ENCODE data around the gene RBFOX2. TPM values are rescaled to one million over a fixed set of nuclear protein-coding genes. Genes with fewer than 3 reads are reported as not detected.

Gene RBFOX2
- total and polyA plus RNA-seq, 2 of the 13 experiments (the other 11 are each of a cell fraction or from before 2014, with no cell fraction given) = 37.3 to 40.4 TPM

DNA sequence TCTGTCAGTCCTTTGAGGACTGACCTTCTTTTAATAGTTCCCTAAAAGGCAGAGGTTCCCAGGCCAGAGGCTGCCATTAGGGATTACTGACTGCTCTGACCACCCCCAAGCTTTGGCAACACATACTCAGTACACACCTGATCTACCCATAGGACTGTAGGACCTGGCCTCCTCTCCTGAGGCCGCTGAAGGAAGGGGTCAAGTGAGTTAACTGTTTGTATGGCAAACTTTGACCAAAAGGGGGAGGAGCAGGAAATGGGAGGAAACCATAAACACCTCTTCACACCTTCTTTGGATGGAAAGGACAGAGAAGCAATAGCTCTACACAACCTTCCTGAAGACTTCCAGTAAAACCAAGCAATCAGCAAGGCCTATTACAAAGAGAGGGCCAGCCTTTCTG, 207.0 kb downstream of the RBFOX2 start (continued):
- TF ChIP-seq, protein P1, sequence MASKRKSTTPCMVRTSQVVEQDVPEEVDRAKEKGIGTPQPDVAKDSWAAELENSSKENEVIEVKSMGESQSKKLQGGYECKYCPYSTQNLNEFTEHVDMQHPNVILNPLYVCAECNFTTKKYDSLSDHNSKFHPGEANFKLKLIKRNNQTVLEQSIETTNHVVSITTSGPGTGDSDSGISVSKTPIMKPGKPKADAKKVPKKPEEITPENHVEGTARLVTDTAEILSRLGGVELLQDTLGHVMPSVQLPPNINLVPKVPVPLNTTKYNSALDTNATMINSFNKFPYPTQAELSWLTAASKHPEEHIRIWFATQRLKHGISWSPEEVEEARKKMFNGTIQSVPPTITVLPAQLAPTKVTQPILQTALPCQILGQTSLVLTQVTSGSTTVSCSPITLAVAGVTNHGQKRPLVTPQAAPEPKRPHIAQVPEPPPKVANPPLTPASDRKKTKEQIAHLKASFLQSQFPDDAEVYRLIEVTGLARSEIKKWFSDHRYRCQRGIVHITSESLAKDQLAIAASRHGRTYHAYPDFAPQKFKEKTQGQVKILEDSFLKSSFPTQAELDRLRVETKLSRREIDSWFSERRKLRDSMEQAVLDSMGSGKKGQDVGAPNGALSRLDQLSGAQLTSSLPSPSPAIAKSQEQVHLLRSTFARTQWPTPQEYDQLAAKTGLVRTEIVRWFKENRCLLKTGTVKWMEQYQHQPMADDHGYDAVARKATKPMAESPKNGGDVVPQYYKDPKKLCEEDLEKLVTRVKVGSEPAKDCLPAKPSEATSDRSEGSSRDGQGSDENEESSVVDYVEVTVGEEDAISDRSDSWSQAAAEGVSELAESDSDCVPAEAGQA (IDR thresholded peaks at IDR 0.05; ENCODE audit: low read depth) = no peak
- TF ChIP-seq, protein P1 (CRISPR knock-in tag; IDR thresholded peaks at IDR 0.05; ENCODE audit: borderline replicate concordance) = no peak
- TF ChIP-seq, protein P2, sequence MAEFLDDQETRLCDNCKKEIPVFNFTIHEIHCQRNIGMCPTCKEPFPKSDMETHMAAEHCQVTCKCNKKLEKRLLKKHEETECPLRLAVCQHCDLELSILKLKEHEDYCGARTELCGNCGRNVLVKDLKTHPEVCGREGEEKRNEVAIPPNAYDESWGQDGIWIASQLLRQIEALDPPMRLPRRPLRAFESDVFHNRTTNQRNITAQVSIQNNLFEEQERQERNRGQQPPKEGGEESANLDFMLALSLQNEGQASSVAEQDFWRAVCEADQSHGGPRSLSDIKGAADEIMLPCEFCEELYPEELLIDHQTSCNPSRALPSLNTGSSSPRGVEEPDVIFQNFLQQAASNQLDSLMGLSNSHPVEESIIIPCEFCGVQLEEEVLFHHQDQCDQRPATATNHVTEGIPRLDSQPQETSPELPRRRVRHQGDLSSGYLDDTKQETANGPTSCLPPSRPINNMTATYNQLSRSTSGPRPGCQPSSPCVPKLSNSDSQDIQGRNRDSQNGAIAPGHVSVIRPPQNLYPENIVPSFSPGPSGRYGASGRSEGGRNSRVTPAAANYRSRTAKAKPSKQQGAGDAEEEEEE (CRISPR knock-in tag; IDR thresholded peaks at IDR 0.05; ENCODE audit: borderline replicate concordance) = no peak
- no peak for TF ChIP-seq ZNF343 (CRISPR knock-in tag; IDR thresholded peaks at IDR 0.05)
- no peak for TF ChIP-seq PRMT3 (CRISPR knock-in tag; IDR thresholded peaks at IDR 0.05; ENCODE audit: borderline replicate concordance, low read depth)
- no peak for TF ChIP-seq MEF2D (CRISPR knock-in tag; IDR thresholded peaks at IDR 0.05)
- TF ChIP-seq, protein P3, sequence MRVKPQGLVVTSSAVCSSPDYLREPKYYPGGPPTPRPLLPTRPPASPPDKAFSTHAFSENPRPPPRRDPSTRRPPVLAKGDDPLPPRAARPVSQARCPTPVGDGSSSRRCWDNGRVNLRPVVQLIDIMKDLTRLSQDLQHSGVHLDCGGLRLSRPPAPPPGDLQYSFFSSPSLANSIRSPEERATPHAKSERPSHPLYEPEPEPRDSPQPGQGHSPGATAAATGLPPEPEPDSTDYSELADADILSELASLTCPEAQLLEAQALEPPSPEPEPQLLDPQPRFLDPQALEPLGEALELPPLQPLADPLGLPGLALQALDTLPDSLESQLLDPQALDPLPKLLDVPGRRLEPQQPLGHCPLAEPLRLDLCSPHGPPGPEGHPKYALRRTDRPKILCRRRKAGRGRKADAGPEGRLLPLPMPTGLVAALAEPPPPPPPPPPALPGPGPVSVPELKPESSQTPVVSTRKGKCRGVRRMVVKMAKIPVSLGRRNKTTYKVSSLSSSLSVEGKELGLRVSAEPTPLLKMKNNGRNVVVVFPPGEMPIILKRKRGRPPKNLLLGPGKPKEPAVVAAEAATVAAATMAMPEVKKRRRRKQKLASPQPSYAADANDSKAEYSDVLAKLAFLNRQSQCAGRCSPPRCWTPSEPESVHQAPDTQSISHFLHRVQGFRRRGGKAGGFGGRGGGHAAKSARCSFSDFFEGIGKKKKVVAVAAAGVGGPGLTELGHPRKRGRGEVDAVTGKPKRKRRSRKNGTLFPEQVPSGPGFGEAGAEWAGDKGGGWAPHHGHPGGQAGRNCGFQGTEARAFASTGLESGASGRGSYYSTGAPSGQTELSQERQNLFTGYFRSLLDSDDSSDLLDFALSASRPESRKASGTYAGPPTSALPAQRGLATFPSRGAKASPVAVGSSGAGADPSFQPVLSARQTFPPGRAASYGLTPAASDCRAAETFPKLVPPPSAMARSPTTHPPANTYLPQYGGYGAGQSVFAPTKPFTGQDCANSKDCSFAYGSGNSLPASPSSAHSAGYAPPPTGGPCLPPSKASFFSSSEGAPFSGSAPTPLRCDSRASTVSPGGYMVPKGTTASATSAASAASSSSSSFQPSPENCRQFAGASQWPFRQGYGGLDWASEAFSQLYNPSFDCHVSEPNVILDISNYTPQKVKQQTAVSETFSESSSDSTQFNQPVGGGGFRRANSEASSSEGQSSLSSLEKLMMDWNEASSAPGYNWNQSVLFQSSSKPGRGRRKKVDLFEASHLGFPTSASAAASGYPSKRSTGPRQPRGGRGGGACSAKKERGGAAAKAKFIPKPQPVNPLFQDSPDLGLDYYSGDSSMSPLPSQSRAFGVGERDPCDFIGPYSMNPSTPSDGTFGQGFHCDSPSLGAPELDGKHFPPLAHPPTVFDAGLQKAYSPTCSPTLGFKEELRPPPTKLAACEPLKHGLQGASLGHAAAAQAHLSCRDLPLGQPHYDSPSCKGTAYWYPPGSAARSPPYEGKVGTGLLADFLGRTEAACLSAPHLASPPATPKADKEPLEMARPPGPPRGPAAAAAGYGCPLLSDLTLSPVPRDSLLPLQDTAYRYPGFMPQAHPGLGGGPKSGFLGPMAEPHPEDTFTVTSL (CRISPR knock-in tag; IDR thresholded peaks at IDR 0.05; ENCODE audit: borderline replicate concordance) = no peak
- TF ChIP-seq POLR2G (IDR thresholded peaks at IDR 0.05; ENCODE audit: low read depth, low read length) = no peak
- TF ChIP-seq, protein P4, sequence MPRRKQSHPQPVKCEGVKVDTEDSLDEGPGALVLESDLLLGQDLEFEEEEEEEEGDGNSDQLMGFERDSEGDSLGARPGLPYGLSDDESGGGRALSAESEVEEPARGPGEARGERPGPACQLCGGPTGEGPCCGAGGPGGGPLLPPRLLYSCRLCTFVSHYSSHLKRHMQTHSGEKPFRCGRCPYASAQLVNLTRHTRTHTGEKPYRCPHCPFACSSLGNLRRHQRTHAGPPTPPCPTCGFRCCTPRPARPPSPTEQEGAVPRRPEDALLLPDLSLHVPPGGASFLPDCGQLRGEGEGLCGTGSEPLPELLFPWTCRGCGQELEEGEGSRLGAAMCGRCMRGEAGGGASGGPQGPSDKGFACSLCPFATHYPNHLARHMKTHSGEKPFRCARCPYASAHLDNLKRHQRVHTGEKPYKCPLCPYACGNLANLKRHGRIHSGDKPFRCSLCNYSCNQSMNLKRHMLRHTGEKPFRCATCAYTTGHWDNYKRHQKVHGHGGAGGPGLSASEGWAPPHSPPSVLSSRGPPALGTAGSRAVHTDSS (CRISPR knock-in tag; conservative IDR thresholded peaks at IDR 0.05) = no peak
- TF ChIP-seq ESRRA (CRISPR knock-in tag; IDR thresholded peaks at IDR 0.05; ENCODE audit: low read depth) = no peak
- TF ChIP-seq, protein P5, sequence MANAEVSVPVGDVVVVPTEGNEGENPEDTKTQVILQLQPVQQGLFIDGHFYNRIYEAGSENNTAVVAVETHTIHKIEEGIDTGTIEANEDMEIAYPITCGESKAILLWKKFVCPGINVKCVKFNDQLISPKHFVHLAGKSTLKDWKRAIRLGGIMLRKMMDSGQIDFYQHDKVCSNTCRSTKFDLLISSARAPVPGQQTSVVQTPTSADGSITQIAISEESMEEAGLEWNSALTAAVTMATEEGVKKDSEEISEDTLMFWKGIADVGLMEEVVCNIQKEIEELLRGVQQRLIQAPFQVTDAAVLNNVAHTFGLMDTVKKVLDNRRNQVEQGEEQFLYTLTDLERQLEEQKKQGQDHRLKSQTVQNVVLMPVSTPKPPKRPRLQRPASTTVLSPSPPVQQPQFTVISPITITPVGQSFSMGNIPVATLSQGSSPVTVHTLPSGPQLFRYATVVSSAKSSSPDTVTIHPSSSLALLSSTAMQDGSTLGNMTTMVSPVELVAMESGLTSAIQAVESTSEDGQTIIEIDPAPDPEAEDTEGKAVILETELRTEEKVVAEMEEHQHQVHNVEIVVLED (CRISPR knock-in tag; IDR thresholded peaks at IDR 0.05; ENCODE audit: borderline replicate concordance) = no peak
- no peak for TF ChIP-seq ZBTB7B (CRISPR knock-in tag; IDR thresholded peaks at IDR 0.05)
- no peak for TF ChIP-seq ZNF251 (CRISPR knock-in tag; IDR thresholded peaks at IDR 0.05)
